GM12892 (cell line): ENCODE results near the gene CPSF3.

Experiments
- POLR2A ChIP-seq: IDR thresholded peaks from 2 replicates; pipeline ENCODE4 v1.6.1; 2011; ENCODE audit warnings: low read depth, low read length, control low read depth
- POLR2AphosphoS5 ChIP-seq: IDR thresholded peaks from 2 replicates; pipeline ENCODE4 v1.6.1; 2011; ENCODE audit warnings: low read depth, low read length, control low read depth
- TAF1 ChIP-seq: IDR thresholded peaks from 2 replicates; pipeline ENCODE4 v1.6.1; 2011; ENCODE audit warnings: low read depth, mild to moderate bottlenecking, control low read depth, low read length, borderline replicate concordance

DNA sequence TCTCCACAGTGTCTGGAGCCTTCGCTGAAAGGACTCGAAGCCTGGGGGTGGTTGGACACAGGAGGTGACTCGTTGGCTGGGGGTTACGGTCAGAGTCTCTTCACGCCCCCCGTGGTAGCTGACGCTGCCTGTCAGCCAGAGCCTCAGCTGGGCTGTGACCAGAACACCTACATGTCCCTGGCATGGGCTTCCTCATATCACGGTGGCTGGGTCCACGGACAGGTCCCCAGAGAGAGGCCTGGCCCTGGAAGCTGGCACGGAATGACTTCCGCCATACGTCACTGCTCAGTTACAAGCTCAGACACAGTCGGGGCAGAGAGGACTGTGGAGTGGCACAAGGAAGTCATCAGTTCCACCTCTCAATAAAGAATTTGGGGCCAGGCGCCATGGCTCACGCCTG, 28.6 kb upstream of the CPSF3 start:
- TF ChIP-seq TAF1 (no peak), POLR2A (no peak), POLR2AphosphoS5 (no peak)
